CD14-positive monocyte (primary cell): ENCODE measurements around the gene EREG. TPM values are rescaled to one million over a fixed set of nuclear protein-coding genes. Genes with fewer than 3 reads are reported as not detected.

Source experiments
- DNase-seq, 3 donors: peaks; one replicate each; pipeline ENCODE4 v3.0.0-alpha.2; 2011 to 2022
- H2AFZ ChIP-seq: 2 replicates; pipeline ENCODE4 v1.6.0; 2012; ENCODE audit warnings: mild to moderate bottlenecking, low read depth, low read length, inconsistent platforms; ENCODE audit not compliant: insufficient read depth, poor library complexity, severe bottlenecking
- H3K27ac ChIP-seq, 2 donors: 1 replicate in 1 of 2; 2 replicates in 1 of 2; pipeline ENCODE4 v1.5.1; 2012 to 2013; ENCODE audit warnings: low read length in 2 of 2, control low read depth in 1 of 2, inconsistent platforms in 1 of 2, low read depth in 1 of 2, mild to moderate bottlenecking in 1 of 2
- H3K27me3 ChIP-seq, 2 donors: one replicate each; pipeline versions ENCODE4 v1.6.0 to v1.6.1; 2011 to 2013; ENCODE audit warnings: low read length in 2 of 2; ENCODE audit not compliant: control insufficient read depth in 2 of 2, insufficient read depth in 2 of 2
- H3K36me3 ChIP-seq, 2 donors: replicated peaks in 1 of 2; 1 replicate in 1 of 2; 2 replicates in 1 of 2; pipeline versions ENCODE4 v1.5.1 to v1.6.1; 2012 to 2013; ENCODE audit warnings: low read length in 2 of 2, control low read depth in 1 of 2, inconsistent platforms in 1 of 2, mild to moderate bottlenecking in 1 of 2; ENCODE audit not compliant: insufficient read depth in 2 of 2, control insufficient read depth in 1 of 2
- H3K4me1 ChIP-seq, 2 donors: 1 replicate in 1 of 2; 2 replicates in 1 of 2; pipeline versions ENCODE4 v1.5.1 to v1.6.1; 2012 to 2013; ENCODE audit warnings: low read length in 2 of 2, control low read depth in 1 of 2, inconsistent platforms in 1 of 2, mild to moderate bottlenecking in 1 of 2, moderate library complexity in 1 of 2; ENCODE audit not compliant: insufficient read depth in 2 of 2, control insufficient read depth in 1 of 2
- H3K4me2 ChIP-seq: replicated peaks from 2 replicates; pipeline ENCODE3; 2012; ENCODE audit warnings: low read length, moderate library complexity, mild to moderate bottlenecking; ENCODE audit not compliant: poor library complexity, severe bottlenecking; ENCODE audit errors: extremely low read depth
- H3K4me3 ChIP-seq, 3 experiments: fragments of 200-600 bp in 1 of 3; sonication (generic) in 1 of 3; replicated peaks in 1 of 3; 1 replicate in 2 of 3; 2 replicates in 1 of 3; pipeline ENCODE4 v1.5.1; 2011 to 2013; ENCODE audit warnings: low read length in 3 of 3, mild to moderate bottlenecking in 3 of 3, control low read depth in 2 of 3, low read depth in 2 of 3, inconsistent platforms in 1 of 3, moderate library complexity in 1 of 3
- H3K79me2 ChIP-seq: 2 replicates; pipeline ENCODE4 v1.6.0; 2012; ENCODE audit warnings: mild to moderate bottlenecking, control low read depth, inconsistent platforms, low read length, moderate library complexity; ENCODE audit not compliant: insufficient read depth
- H3K9ac ChIP-seq: 2 replicates; pipeline ENCODE4 v1.6.0; 2017; ENCODE audit warnings: low read length, mild to moderate bottlenecking; ENCODE audit not compliant: insufficient read depth, poor library complexity, severe bottlenecking
- H3K9me3 ChIP-seq, 2 donors: replicated peaks in 1 of 2; 1 replicate in 1 of 2; 2 replicates in 1 of 2; pipeline versions ENCODE4 v1.5.1 to v1.6.1; 2012 to 2013; ENCODE audit warnings: low read length in 2 of 2, control low read depth in 1 of 2; ENCODE audit not compliant: control insufficient read depth in 1 of 2, insufficient read depth in 1 of 2
- H4K20me1 ChIP-seq: 2 replicates; pipeline ENCODE4 v1.6.0; 2012; ENCODE audit warnings: mild to moderate bottlenecking, low read length, control low read depth, moderate library complexity; ENCODE audit not compliant: insufficient read depth
- H3K27ac Mint-ChIP-seq, 7 donors: one replicate each; pipeline ENCODE4 v1.8.0; 2020; ENCODE audit warnings: mild to moderate bottlenecking in 7 of 7, mixed read lengths in 7 of 7, moderate library complexity in 6 of 7, inconsistent platforms in 2 of 7
- H3K27me3 Mint-ChIP-seq, 3 donors: one replicate each; pipeline ENCODE4 v1.8.0; 2021 to 2022; ENCODE audit warnings: low read depth in 3 of 3, mild to moderate bottlenecking in 3 of 3, mixed read lengths in 3 of 3, moderate library complexity in 3 of 3, inconsistent platforms in 1 of 3
- H3K36me3 Mint-ChIP-seq, 2 donors: one replicate each; pipeline ENCODE4 v1.8.0; 2020; ENCODE audit warnings: mixed read lengths in 2 of 2, inconsistent platforms in 1 of 2, mild to moderate bottlenecking in 1 of 2
- H3K4me1 Mint-ChIP-seq: one replicate; pipeline ENCODE4 v1.8.0; 2020; ENCODE audit warnings: mild to moderate bottlenecking, mixed read lengths
- H3K4me3 Mint-ChIP-seq, 2 donors: one replicate each; pipeline ENCODE4 v1.8.0; 2020; ENCODE audit warnings: mild to moderate bottlenecking in 2 of 2, mixed read lengths in 2 of 2, moderate library complexity in 1 of 2
- H3K9me3 Mint-ChIP-seq, 7 donors: one replicate each; pipeline ENCODE4 v1.8.0; 2020 to 2022; ENCODE audit warnings: mixed read lengths in 7 of 7, mild to moderate bottlenecking in 6 of 7, moderate library complexity in 6 of 7, inconsistent platforms in 2 of 7
- CTCF ChIP-seq: fragments of 200-600 bp; IDR thresholded peaks from one replicate; pipeline ENCODE4 v1.8.0; 2022; ENCODE audit warnings: antibody characterized with exemption, mild to moderate bottlenecking
- WGBS: methylation state at CpG from one replicate; pipeline ENCODE4 v1.1.5; 2013; ENCODE audit warnings: missing lambda C conversion rate; ENCODE audit not compliant: insufficient coverage; 5-methylcytosine and 5-hydroxymethylcytosine counted together
- intact Hi-C, 2 donors: fragments of 100-400 bp; cut with micrococcal nuclease; formaldehyde crosslinking; loops; one replicate each; pipeline versions ENCODE4 v1.15.0 to v1.15.1; 2023
- polyA plus RNA-seq, 3 donors: library from polyadenylated mRNA; depleted of rRNA in 1 of 3; unstranded in 2 of 3; stranded (reverse) in 1 of 3; fragments of 300-500 nt in 2 of 3; fragments of >200 nt in 1 of 3; fragmentation: Illumina TruSeq in 2 of 3; gene quantifications; 1 replicate in 2 of 3; 2 replicates in 1 of 3; pipeline ENCODE4 v1.2.3, GENCODE V29; 2012 to 2021

The EREG gene
- polyA plus RNA-seq, 3 donors = 2.7 to 17.2 (median 8.2) TPM

GRCh38 chr4:74400395-74400794 is 35.5 kb downstream of the EREG start:
- DNase-seq = no peak
- H3K4me2 ChIP-seq = no peak overlapping the region
- Mint-ChIP-seq H3K4me1 (peaks cover 7% of the 10 kb centered on the region), H3K27ac (no peak overlapping the region), H3K9me3 (peaks cover 0 to 3% (median 0%) of the 10 kb centered on the region in 7 donors), H3K27me3 (peaks cover 0 to 5% (median 2%) of the 10 kb centered on the region in 3 donors), H3K4me3 (no peak overlapping the region), H3K36me3 (no peaks in the 10 kb centered on the region)
- H3K4me1 ChIP-seq = peaks cover 3 to 6% of the 10 kb centered on the region in 2 donors
- no peak overlapping the region for H3K27ac ChIP-seq
- no peaks in the 10 kb centered on the region for H3K36me3 ChIP-seq
- H2AFZ ChIP-seq = no peak overlapping the region
- no peaks in the 10 kb centered on the region for H4K20me1 ChIP-seq
- no peaks in the 10 kb centered on the region for H3K27me3 ChIP-seq
- no peak overlapping the region for H3K4me3 ChIP-seq
- 97% methylated on average over 9 of the region's 10 CpGs for WGBS
- no peak overlapping the region for H3K9ac ChIP-seq
- no peaks in the 10 kb centered on the region for H3K9me3 ChIP-seq
- no peak for TF ChIP-seq CTCF
- H3K79me2 ChIP-seq = no peaks in the 10 kb centered on the region
- intact Hi-C loops = no loop called here

- Histone ChIP-seq H2AFZ (no peak overlapping the region), H3K4me1 (peaks cover under 1% of the 10 kb centered on the region in 2 donors), H4K20me1 (no peaks in the 10 kb centered on the region), H3K9ac (no peak overlapping the region), H3K36me3 (no peaks in the 10 kb centered on the region), H3K79me2 (no peaks in the 10 kb centered on the region), H3K4me3 (no peak overlapping the region), H3K4me2 (no peak overlapping the region), H3K9me3 (no peaks in the 10 kb centered on the region), H3K27me3 (no peaks in the 10 kb centered on the region), H3K27ac (no peak overlapping the region)
- H3K4me1 Mint-ChIP-seq = peaks cover 4% of the 10 kb centered on the region
- peaks cover 0 to 3% (median 0%) of the 10 kb centered on the region in 7 donors for H3K9me3 Mint-ChIP-seq
- intact Hi-C loops = no loop called here
- H3K27me3 Mint-ChIP-seq = peaks cover 0 to 5% (median 2%) of the 10 kb centered on the region in 3 donors
- no peak overlapping the region for H3K4me3 Mint-ChIP-seq
- H3K36me3 Mint-ChIP-seq = no peaks in the 10 kb centered on the region
- no peak for TF ChIP-seq CTCF
- DNase-seq = no peak
- H3K27ac Mint-ChIP-seq = no peak overlapping the region
- 74% methylated on average over 4 of the region's 5 CpGs for WGBS
These were observed 37.9 kb downstream of the EREG start for GRCh38 chr4:74402692-74403456.
